Progenitor cell of endocrine pancreas (in vitro differentiated cells): ENCODE measurements around the gene PROK1. TPM values are rescaled to one million over a fixed set of nuclear protein-coding genes. Genes with fewer than 3 reads are reported as not detected.
A peak's percentile ranks its signal among the peaks of the same experiment; 100 is the strongest.

Experiments
- DNase-seq: peaks from one replicate; pipeline ENCODE4 v3.0.0; 2021; ENCODE audit warnings: low spot score; ENCODE audit not compliant: unreplicated experiment
- H3K27ac Mint-ChIP-seq: 2 replicates; pipeline ENCODE4 v1.8.0; 2021; ENCODE audit warnings: mild to moderate bottlenecking, moderate library complexity, mixed read lengths
- H3K27me3 Mint-ChIP-seq: 2 replicates; pipeline ENCODE4 v1.8.0; 2021; ENCODE audit warnings: mixed read lengths
- H3K36me3 Mint-ChIP-seq: 2 replicates; pipeline ENCODE4 v1.8.0; 2022; ENCODE audit warnings: mixed read lengths; ENCODE audit not compliant: insufficient read depth
- H3K4me1 Mint-ChIP-seq: 2 replicates; pipeline ENCODE4 v1.8.0; 2021; ENCODE audit warnings: low read depth, mixed read lengths
- H3K4me3 Mint-ChIP-seq: 2 replicates; pipeline ENCODE4 v1.8.0; 2021; ENCODE audit warnings: low read depth, mild to moderate bottlenecking, moderate library complexity, mixed read lengths
- H3K9me3 Mint-ChIP-seq: 2 replicates; pipeline ENCODE4 v1.8.0; 2021; ENCODE audit warnings: low read depth, mixed read lengths
- total RNA-seq: library from RNA; stranded (reverse); gene quantifications from 2 replicates; pipeline ENCODE4 v1.2.1, GENCODE V29; 2021
- TF ChIP-seq, protein P1 (sequence below): fragments of 200-600 bp; sonication (generic); IDR thresholded peaks from one replicate; pipeline ENCODE4 v1.5.0; 2021; ENCODE audit warnings: antibody characterized with exemption, mild to moderate bottlenecking; ENCODE audit not compliant: unreplicated experiment

The PROK1 gene
- total RNA-seq, 1 donor from 2014 or later = not detected

DNA sequence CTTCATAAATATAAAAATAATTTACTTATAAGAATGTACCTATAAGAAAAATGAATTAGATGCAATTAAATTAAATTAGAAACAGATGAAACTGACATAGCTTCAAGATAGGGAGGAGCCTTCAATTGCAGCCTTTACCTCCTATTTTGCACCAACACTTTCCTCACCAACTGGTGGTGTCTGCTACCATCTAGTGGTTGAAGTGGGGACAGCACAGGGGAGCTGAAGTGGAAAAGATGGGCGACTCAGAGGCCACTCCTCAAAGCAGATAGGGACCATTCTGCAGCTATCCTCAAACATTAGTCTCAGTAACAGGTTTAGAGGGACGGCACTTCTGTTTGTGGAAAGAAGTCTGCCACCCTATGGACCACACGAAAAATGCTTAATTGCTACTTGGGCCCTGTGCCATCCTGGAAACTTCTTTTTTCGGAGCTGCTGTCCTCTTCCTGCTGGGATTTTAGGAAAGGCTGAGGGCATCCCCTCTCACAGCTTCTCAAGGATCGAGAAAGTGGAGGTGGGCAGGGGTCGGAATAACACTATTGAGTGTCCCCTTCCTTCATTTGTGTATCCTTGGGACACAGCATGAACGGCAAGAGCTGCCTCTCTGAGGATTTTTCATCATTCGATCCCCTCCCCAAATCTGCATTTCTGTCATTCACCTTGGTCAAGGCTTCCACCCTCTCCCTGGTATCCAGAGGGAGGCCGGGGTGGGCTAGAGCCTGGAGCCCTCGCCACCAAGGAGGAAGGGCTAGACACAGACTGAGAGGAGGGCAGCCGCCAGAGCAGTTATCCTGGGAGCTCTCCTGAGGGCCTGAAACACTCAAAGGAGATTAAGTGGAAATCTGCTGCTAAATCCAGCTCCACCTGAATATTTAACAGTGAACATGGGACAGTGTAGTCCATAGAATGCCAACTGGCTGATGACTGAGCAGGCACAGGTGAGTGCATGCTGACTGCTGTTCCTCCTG, 9.6 kb downstream of the PROK1 start:
- H3K36me3 Mint-ChIP-seq = no peaks in the 10 kb centered on the region
- peak; percentile 81 for DNase-seq
- H3K27ac Mint-ChIP-seq = no peak overlapping the region
- H3K9me3 Mint-ChIP-seq = no peaks in the 10 kb centered on the region
- TF ChIP-seq, protein P1, sequence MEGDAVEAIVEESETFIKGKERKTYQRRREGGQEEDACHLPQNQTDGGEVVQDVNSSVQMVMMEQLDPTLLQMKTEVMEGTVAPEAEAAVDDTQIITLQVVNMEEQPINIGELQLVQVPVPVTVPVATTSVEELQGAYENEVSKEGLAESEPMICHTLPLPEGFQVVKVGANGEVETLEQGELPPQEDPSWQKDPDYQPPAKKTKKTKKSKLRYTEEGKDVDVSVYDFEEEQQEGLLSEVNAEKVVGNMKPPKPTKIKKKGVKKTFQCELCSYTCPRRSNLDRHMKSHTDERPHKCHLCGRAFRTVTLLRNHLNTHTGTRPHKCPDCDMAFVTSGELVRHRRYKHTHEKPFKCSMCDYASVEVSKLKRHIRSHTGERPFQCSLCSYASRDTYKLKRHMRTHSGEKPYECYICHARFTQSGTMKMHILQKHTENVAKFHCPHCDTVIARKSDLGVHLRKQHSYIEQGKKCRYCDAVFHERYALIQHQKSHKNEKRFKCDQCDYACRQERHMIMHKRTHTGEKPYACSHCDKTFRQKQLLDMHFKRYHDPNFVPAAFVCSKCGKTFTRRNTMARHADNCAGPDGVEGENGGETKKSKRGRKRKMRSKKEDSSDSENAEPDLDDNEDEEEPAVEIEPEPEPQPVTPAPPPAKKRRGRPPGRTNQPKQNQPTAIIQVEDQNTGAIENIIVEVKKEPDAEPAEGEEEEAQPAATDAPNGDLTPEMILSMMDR = peak; percentile 95
- peaks cover 14% of the 10 kb centered on the region for H3K27me3 Mint-ChIP-seq
- no peak overlapping the region for H3K4me3 Mint-ChIP-seq
- peaks cover 9% of the 10 kb centered on the region for H3K4me1 Mint-ChIP-seq

DNA sequence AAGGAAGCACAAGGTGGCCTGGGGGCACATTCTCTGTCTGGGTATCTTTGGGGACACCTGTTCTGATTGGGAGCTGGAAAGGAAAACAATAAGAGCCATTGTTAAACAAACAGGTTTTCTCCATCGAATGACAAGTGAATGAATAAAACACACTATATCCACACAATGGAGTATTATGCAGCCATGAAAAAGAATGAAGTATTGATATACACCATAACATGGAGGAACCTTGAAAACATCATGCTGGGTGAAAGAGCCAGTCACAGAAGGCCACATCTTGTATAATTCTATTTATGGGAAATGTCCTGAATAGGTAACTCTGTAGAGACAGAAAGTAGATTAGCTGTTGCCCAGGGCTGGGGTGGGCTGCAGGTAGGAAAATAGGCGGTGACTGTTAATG, 11.1 kb downstream of the PROK1 start:
- H3K27ac Mint-ChIP-seq = no peak overlapping the region
- peaks cover 14% of the 10 kb centered on the region for H3K27me3 Mint-ChIP-seq
- H3K4me1 Mint-ChIP-seq = peaks cover 9% of the 10 kb centered on the region
- H3K36me3 Mint-ChIP-seq = no peaks in the 10 kb centered on the region
- no peak for DNase-seq
- TF ChIP-seq, protein P1 = no peak
- no peak overlapping the region for H3K4me3 Mint-ChIP-seq
- no peaks in the 10 kb centered on the region for H3K9me3 Mint-ChIP-seq

DNA sequence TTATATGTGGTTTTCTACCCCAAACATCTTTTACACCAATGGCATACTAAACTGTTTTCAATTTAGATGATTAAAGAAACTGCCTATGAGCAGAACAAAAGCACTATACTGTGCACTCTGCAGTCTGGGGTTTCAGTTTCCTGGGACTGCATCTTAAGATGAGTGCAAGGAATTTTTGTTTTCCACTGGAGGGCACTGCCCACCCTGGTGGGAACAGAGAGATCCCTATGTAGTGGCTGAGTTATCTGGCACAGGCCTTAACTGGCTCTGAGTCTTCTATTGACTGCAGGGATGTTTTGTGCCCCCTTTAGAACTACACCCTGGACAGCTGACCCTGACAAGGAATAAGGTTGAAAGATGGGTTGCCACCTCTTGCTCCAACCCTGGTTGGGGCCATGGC, 12.0 kb downstream of the PROK1 start:
- no peak overlapping the region for H3K27ac Mint-ChIP-seq
- peaks cover 19% of the 10 kb centered on the region for H3K27me3 Mint-ChIP-seq
- H3K4me3 Mint-ChIP-seq = no peak overlapping the region
- H3K4me1 Mint-ChIP-seq = peaks cover 9% of the 10 kb centered on the region
- TF ChIP-seq, protein P1 = no peak
- DNase-seq = no peak
- H3K9me3 Mint-ChIP-seq = no peaks in the 10 kb centered on the region
- H3K36me3 Mint-ChIP-seq = no peaks in the 10 kb centered on the region

DNA sequence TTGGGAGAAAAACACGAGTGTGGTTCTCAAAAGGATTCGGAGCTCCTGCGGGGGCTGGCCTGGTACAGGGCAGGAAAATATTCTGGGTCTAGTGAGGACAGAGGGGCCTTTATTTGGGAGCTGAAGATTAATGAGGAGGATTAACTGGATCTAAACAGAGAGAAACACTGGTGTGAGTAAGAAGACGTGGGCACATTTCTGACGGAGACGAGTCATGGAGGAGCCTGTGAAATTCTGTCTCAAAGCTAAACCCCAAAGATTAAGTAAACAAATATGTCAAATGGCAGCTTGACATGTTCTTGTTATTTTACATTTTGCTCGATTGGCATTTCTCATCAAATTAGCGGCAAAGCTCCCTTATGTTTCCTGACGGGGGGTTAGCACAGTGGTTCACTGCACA, 12.8 kb downstream of the PROK1 start:
- H3K27me3 Mint-ChIP-seq = peaks cover 19% of the 10 kb centered on the region
- DNase-seq = no peak
- H3K9me3 Mint-ChIP-seq = no peaks in the 10 kb centered on the region
- H3K36me3 Mint-ChIP-seq = no peaks in the 10 kb centered on the region
- H3K4me3 Mint-ChIP-seq = no peak overlapping the region
- H3K4me1 Mint-ChIP-seq = peaks cover 9% of the 10 kb centered on the region
- H3K27ac Mint-ChIP-seq = peak overlapping the region; percentile 26
- TF ChIP-seq, protein P1 = no peak

DNA sequence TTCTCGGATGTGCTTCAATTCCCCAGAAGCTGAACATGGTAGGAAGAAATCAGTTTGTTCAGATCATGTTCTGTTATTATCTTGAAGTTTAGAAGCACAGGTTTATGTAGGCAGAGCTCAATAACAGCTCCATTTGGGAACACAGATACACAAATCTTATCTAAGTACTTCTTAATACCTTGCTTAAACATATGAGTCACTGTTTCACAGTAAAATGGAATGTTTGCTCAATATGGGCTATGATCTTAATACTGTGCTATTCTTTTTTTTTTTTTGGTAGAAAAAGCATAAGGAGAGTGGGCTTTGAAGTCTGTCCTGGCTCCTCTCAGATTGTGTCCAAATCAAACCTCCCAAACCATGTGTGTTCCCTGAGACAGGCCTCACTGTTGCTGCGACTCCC, 13.4 kb downstream of the PROK1 start:
- no peak for DNase-seq
- TF ChIP-seq, protein P1 = no peak
- H3K4me3 Mint-ChIP-seq = no peak overlapping the region
- peaks cover 9% of the 10 kb centered on the region for H3K4me1 Mint-ChIP-seq
- H3K9me3 Mint-ChIP-seq = no peaks in the 10 kb centered on the region
- H3K27ac Mint-ChIP-seq = peak overlapping the region; percentile 65
- H3K27me3 Mint-ChIP-seq = peaks cover 19% of the 10 kb centered on the region
- H3K36me3 Mint-ChIP-seq = no peaks in the 10 kb centered on the region
